ENCODE data around the gene PPP3CA. TPM values are rescaled to one million over a fixed set of nuclear protein-coding genes. Genes with fewer than 3 reads are reported as not detected.

PPP3CA gene
- total RNA-seq, 2 donors from 2014 or later: 36.6 to 39.2 TPM

- Mint-ChIP-seq H3K9me3 (no peaks in the 10 kb centered on the region), H3K4me3 (no peak overlapping the region), H3K27me3 (ENCODE audit: insufficient read depth) (no peaks in the 10 kb centered on the region), H3K27ac (no peak overlapping the region), H3K4me1 (peaks cover 16% of the 10 kb centered on the region), H3K36me3 (ENCODE audit: low read depth) (no peaks in the 10 kb centered on the region)
- Histone ChIP-seq H3K4me1 (ENCODE audit: control insufficient read depth, insufficient read depth, low read length) (no peaks in the 10 kb centered on the region), H3K36me3 (ENCODE audit: control insufficient read depth, insufficient read depth, low read length) (no peaks in the 10 kb centered on the region), H3K9ac (ENCODE audit: extremely low read depth, low read length, poor library complexity, severe bottlenecking) (no peak overlapping the region), H3K4me3 (ENCODE audit: low read length) (no peak overlapping the region), H3K27me3 (ENCODE audit: control insufficient read depth, insufficient read depth, low read length, poor library complexity, severe bottlenecking) (no peaks in the 10 kb centered on the region), H3K9me3 (ENCODE audit: control insufficient read depth, low read length) (no peaks in the 10 kb centered on the region), H3K27ac (ENCODE audit: low read depth, low read length) (no peak overlapping the region)
- no peak for DNase-seq
- no peak for TF ChIP-seq CTCF (conservative IDR thresholded peaks at IDR 0.05)
These were observed 357.9 kb downstream of the PPP3CA start for GRCh38 chr4:100989401-100989800.

- Mint-ChIP-seq H3K4me1 (peaks cover 16% of the 10 kb centered on the region), H3K27me3 (ENCODE audit: insufficient read depth) (no peaks in the 10 kb centered on the region), H3K36me3 (ENCODE audit: low read depth) (no peaks in the 10 kb centered on the region), H3K9me3 (no peaks in the 10 kb centered on the region), H3K27ac (no peak overlapping the region), H3K4me3 (no peak overlapping the region)
- Histone ChIP-seq H3K9me3 (ENCODE audit: control insufficient read depth, low read length) (no peaks in the 10 kb centered on the region), H3K36me3 (ENCODE audit: control insufficient read depth, insufficient read depth, low read length) (no peaks in the 10 kb centered on the region), H3K9ac (ENCODE audit: extremely low read depth, low read length, poor library complexity, severe bottlenecking) (no peak overlapping the region), H3K4me3 (ENCODE audit: low read length) (no peak overlapping the region), H3K27me3 (ENCODE audit: control insufficient read depth, insufficient read depth, low read length, poor library complexity, severe bottlenecking) (no peaks in the 10 kb centered on the region), H3K27ac (ENCODE audit: low read depth, low read length) (no peak overlapping the region), H3K4me1 (ENCODE audit: control insufficient read depth, insufficient read depth, low read length) (no peaks in the 10 kb centered on the region)
- no peak for TF ChIP-seq CTCF (conservative IDR thresholded peaks at IDR 0.05)
- DNase-seq: no peak
- 54 to 80% methylated on average over 2 of the region's 4 CpGs for WGBS, 2 experiments (ENCODE audit: insufficient coverage in 1 of 2, insufficient read length in 1 of 2)
These were observed 358.4 kb downstream of the PPP3CA start for GRCh38 chr4:100988876-100989275.

GRCh38 chr4:100986360-100986868 lies 360.9 kb downstream of the PPP3CA start:
- DNase-seq: peak; percentile 90
- WGBS, 2 experiments (ENCODE audit: insufficient coverage in 1 of 2, insufficient read length in 1 of 2): 50 to 68% methylated on average over 3 to 8 of the region's 8 CpGs
- H3K27ac Mint-ChIP-seq: peak overlapping the region; percentile 67
- Histone ChIP-seq H3K4me1 (ENCODE audit: control insufficient read depth, insufficient read depth, low read length) (peaks cover 6% of the 10 kb centered on the region), H3K27ac (ENCODE audit: low read depth, low read length) (peak overlapping the region; percentile 55), H3K4me3 (ENCODE audit: low read length) (no peak overlapping the region), H3K9me3 (ENCODE audit: control insufficient read depth, low read length) (no peaks in the 10 kb centered on the region), H3K27me3 (ENCODE audit: control insufficient read depth, insufficient read depth, low read length, poor library complexity, severe bottlenecking) (no peaks in the 10 kb centered on the region), H3K36me3 (ENCODE audit: control insufficient read depth, insufficient read depth, low read length) (no peaks in the 10 kb centered on the region), H3K9ac (ENCODE audit: extremely low read depth, low read length, poor library complexity, severe bottlenecking) (no peak overlapping the region)
- H3K4me3 Mint-ChIP-seq: no peak overlapping the region
- peaks cover 30% of the 10 kb centered on the region for H3K4me1 Mint-ChIP-seq
- no peaks in the 10 kb centered on the region for H3K9me3 Mint-ChIP-seq
- TF ChIP-seq CTCF (conservative IDR thresholded peaks at IDR 0.05): no peak
- H3K36me3 Mint-ChIP-seq (ENCODE audit: low read depth): no peaks in the 10 kb centered on the region
- no peaks in the 10 kb centered on the region for H3K27me3 Mint-ChIP-seq (ENCODE audit: insufficient read depth)
